SK-N-SH (cell line): ENCODE measurements around the gene ERC2. TPM values are rescaled to one million over a fixed set of nuclear protein-coding genes. Genes with fewer than 3 reads are reported as not detected.

Experiments used
- CTCF ChIA-PET: fragments of 300-600, 350-600 bp; formaldehyde crosslinking; extraction: SDS; loops from one replicate; lab custom pipeline; 2021; lab: Yijun Ruan, JAX
- POLR2A ChIA-PET: fragments of 350-600 bp; sonication (Branson Sonifier 250); formaldehyde crosslinking; extraction: SDS; loops from one replicate; lab custom pipeline; 2020; ENCODE audit warnings: antibody characterized with exemption, inconsistent platforms; lab: Yijun Ruan, JAX
- DNase-seq: peaks from one replicate; pipeline ENCODE4 v3.0.0; 2012
- H2AFZ ChIP-seq: fragments of 200-600 bp; sonication (generic); 2 replicates; pipeline ENCODE4 v1.8.1; 2016; ENCODE audit warnings: antibody characterized with exemption, mild to moderate bottlenecking, low read depth
- H3F3A ChIP-seq: fragments of 200-600 bp; sonication (generic); replicated peaks from 2 replicates; pipeline ENCODE3; 2016; ENCODE audit warnings: antibody characterized with exemption, mild to moderate bottlenecking; ENCODE audit not compliant: insufficient read depth
- H3K27ac ChIP-seq, 2 experiments: fragments of 200-500 bp in 1 of 2; fragments of 200-600 bp in 1 of 2; sonication (Bioruptor generic) in 1 of 2; sonication (generic), shearing (Covaris generic) in 1 of 2; 2 replicates each; pipeline versions ENCODE4 v1.5.1 to v1.6.1; 2014 to 2016; ENCODE audit warnings: low read depth in 2 of 2, inconsistent platforms in 1 of 2, low read length in 1 of 2, mild to moderate bottlenecking in 1 of 2, mixed read lengths in 1 of 2
- H3K27me3 ChIP-seq: fragments of 200-600 bp; sonication (generic), shearing (Covaris generic); 2 replicates; pipeline ENCODE4 v1.6.1; 2016; ENCODE audit warnings: mixed run types; ENCODE audit not compliant: insufficient read depth
- H3K36me3 ChIP-seq, 2 experiments: fragments of 200-500 bp in 1 of 2; fragments of 200-600 bp in 1 of 2; sonication (Bioruptor generic) in 1 of 2; sonication (generic) in 1 of 2; replicated peaks in 1 of 2; 2 replicates each; pipeline versions ENCODE3 to v1.5.1; 2014 to 2016; ENCODE audit warnings: low read length in 1 of 2, mild to moderate bottlenecking in 1 of 2; ENCODE audit not compliant: insufficient read depth in 2 of 2, control insufficient read depth in 1 of 2
- H3K4me1 ChIP-seq, 2 experiments: fragments of 200-500 bp in 1 of 2; fragments of 200-600 bp in 1 of 2; sonication (Bioruptor generic) in 1 of 2; sonication (generic), shearing (Covaris generic) in 1 of 2; 2 replicates each; pipeline versions ENCODE4 v1.5.1 to v1.6.1; 2014 to 2016; ENCODE audit warnings: low read depth in 1 of 2, low read length in 1 of 2, mixed run types in 1 of 2; ENCODE audit not compliant: insufficient read depth in 2 of 2, control insufficient read depth in 1 of 2
- H3K4me2 ChIP-seq: fragments of 200-600 bp; sonication (generic), shearing (Covaris generic); 2 replicates; pipeline ENCODE4 v1.6.1; 2017; ENCODE audit warnings: mixed run types
- H3K4me3 ChIP-seq, 2 experiments: fragments of 200-500 bp in 1 of 2; fragments of 200-600 bp in 1 of 2; sonication (Bioruptor generic) in 1 of 2; sonication (generic), shearing (Covaris generic) in 1 of 2; 2 replicates each; pipeline versions ENCODE4 v1.5.1 to v1.8.1; 2014 to 2016; ENCODE audit warnings: low read depth in 2 of 2, inconsistent platforms in 1 of 2, low read length in 1 of 2, mild to moderate bottlenecking in 1 of 2, mixed read lengths in 1 of 2, moderate library complexity in 1 of 2
- H3K79me2 ChIP-seq: fragments of 200-600 bp; sonication (generic); 2 replicates; pipeline ENCODE4 v1.8.1; 2017; ENCODE audit warnings: mild to moderate bottlenecking; ENCODE audit not compliant: insufficient read depth
- H3K9ac ChIP-seq: fragments of 200-600 bp; sonication (generic); 2 replicates; pipeline ENCODE4 v1.6.1; 2017; ENCODE audit warnings: mixed run types
- H3K9me2 ChIP-seq: fragments of 200-600 bp; sonication (generic); 2 replicates; pipeline ENCODE4 v1.6.1; 2017; ENCODE audit warnings: mixed run types
- H3K9me3 ChIP-seq: fragments of 200-600 bp; sonication (generic); 2 replicates; pipeline ENCODE4 v1.6.1; 2017; ENCODE audit warnings: mixed run types, mild to moderate bottlenecking, moderate library complexity
- H4K20me1 ChIP-seq: fragments of 200-600 bp; sonication (generic); 2 replicates; pipeline ENCODE4 v1.6.1; 2017; ENCODE audit warnings: mild to moderate bottlenecking, mixed run types; ENCODE audit not compliant: insufficient read depth
- CHD2 ChIP-seq: fragments of 150-350 bp; IDR thresholded peaks from 2 replicates; pipeline ENCODE4 v1.6.1; 2018; ENCODE audit warnings: low read length; ENCODE audit not compliant: partially characterized antibody
- CTCF ChIP-seq: fragments of 200-600 bp; sonication (generic); IDR thresholded peaks from 2 replicates; pipeline ENCODE4 v1.6.1; 2017; ENCODE audit warnings: antibody characterized with exemption, mild to moderate bottlenecking, moderate library complexity
- ELF1 ChIP-seq: IDR thresholded peaks from 2 replicates; pipeline ENCODE4 v1.4.0; 2012
- EP300 ChIP-seq, 2 experiments: IDR thresholded peaks; 2 replicates each; pipeline versions ENCODE4 v1.4.0 to v1.6.1; 2012; ENCODE audit warnings: borderline replicate concordance in 1 of 2, low read depth in 1 of 2, low read length in 1 of 2
- FOSL2 ChIP-seq: IDR thresholded peaks from 2 replicates; pipeline ENCODE4 v1.4.0; 2012; ENCODE audit warnings: low read depth, mild to moderate bottlenecking, moderate library complexity, borderline replicate concordance
- FOXJ3 ChIP-seq: sonication (generic); formaldehyde crosslinking; IDR thresholded peaks from 2 replicates; pipeline ENCODE4 v1.5.1; 2020; ENCODE audit warnings: mild to moderate bottlenecking, missing genetic modification reagents
- JUND ChIP-seq: IDR thresholded peaks from 2 replicates; pipeline ENCODE4 v1.4.0; 2012
- MEF2A ChIP-seq: IDR thresholded peaks from 2 replicates; pipeline ENCODE4 v1.4.0; 2012; ENCODE audit warnings: low read depth, borderline replicate concordance
- MXI1 ChIP-seq: IDR thresholded peaks from 2 replicates; pipeline ENCODE4 v1.6.1; 2012; ENCODE audit warnings: mild to moderate bottlenecking, low read depth, low read length, improper control_type of control experiment
- NFIC ChIP-seq: IDR thresholded peaks from 2 replicates; pipeline ENCODE4 v1.4.0; 2012; ENCODE audit warnings: borderline replicate concordance
- PBX3 ChIP-seq: IDR thresholded peaks from 2 replicates; pipeline ENCODE4; 2012
- POLR2AphosphoS5 ChIP-seq: IDR thresholded peaks from 2 replicates; pipeline ENCODE4 v1.6.1; 2012; ENCODE audit warnings: low read depth, low read length
- RAD21 ChIP-seq: IDR thresholded peaks from 2 replicates; pipeline ENCODE4 v1.6.1; 2012; ENCODE audit warnings: mild to moderate bottlenecking, low read length
- RFX5 ChIP-seq: IDR thresholded peaks from 2 replicates; pipeline ENCODE4 v1.6.1; 2012; ENCODE audit warnings: mild to moderate bottlenecking, improper control_type of control experiment, low read length
- SMC3 ChIP-seq: IDR thresholded peaks from 2 replicates; pipeline ENCODE4 v1.6.1; 2012; ENCODE audit warnings: low read depth, low read length, improper control_type of control experiment
- TAF1 ChIP-seq: IDR thresholded peaks from 2 replicates; pipeline ENCODE4 v1.6.1; 2012; ENCODE audit warnings: low read depth, mild to moderate bottlenecking, low read length, moderate library complexity, borderline replicate concordance
- TEAD4 ChIP-seq: IDR thresholded peaks from 2 replicates; pipeline ENCODE4 v1.4.0; 2012; ENCODE audit warnings: mild to moderate bottlenecking, borderline replicate concordance; ENCODE audit not compliant: insufficient read depth
- YY1 ChIP-seq: IDR thresholded peaks from 2 replicates; pipeline ENCODE4 v1.4.0; 2012; ENCODE audit warnings: low read depth, mild to moderate bottlenecking
- WGBS: methylation state at CpG from one replicate; pipeline ENCODE4 v1.1.6; 2017; ENCODE audit warnings: low lambda C conversion rate; 5-methylcytosine and 5-hydroxymethylcytosine counted together
- polyA plus RNA-seq, 3 experiments: library from polyadenylated mRNA; depleted of rRNA; stranded (reverse); fragments of >200 nt; gene quantifications; 2 replicates each; pipeline ENCODE4 v1.2.3, GENCODE V29; 2012
- TF ChIP-seq, protein P1 (sequence below): fragments of 150-350 bp; IDR thresholded peaks from 2 replicates; pipeline ENCODE4 v1.6.1; 2016; ENCODE audit warnings: mild to moderate bottlenecking, low read depth, low read length
- TF ChIP-seq, protein P2 (sequence below): IDR thresholded peaks from 2 replicates; pipeline ENCODE4 v1.4.0; 2012; ENCODE audit warnings: low read depth, borderline replicate concordance

The ERC2 gene
- polyA plus RNA-seq, 1 of the 3 experiments (the other 2 are of a cell fraction) = 1.6 TPM

GRCh38 chr3:55682461-55682860 lies 785.8 kb downstream of the ERC2 start:
- POLR2A ChIA-PET = no interaction called here
- WGBS = 54% methylated on average over 3 of the region's 3 CpGs
- Histone ChIP-seq H3F3A (no peaks in the 10 kb centered on the region), H3K4me1 (peaks cover 0 to 5% of the 10 kb centered on the region in 2 experiments; a peak in 1 of 4 replicates), H3K27ac (no peak overlapping the region), H3K4me3 (no peak overlapping the region), H2AFZ (no peak overlapping the region), H3K9ac (no peak overlapping the region), H4K20me1 (no peaks in the 10 kb centered on the region), H3K9me3 (no peaks in the 10 kb centered on the region), H3K4me2 (no peak overlapping the region), H3K36me3 (no peaks in the 10 kb centered on the region), H3K9me2 (no peaks in the 10 kb centered on the region), H3K27me3 (no peaks in the 10 kb centered on the region), H3K79me2 (no peaks in the 10 kb centered on the region)
- CTCF ChIA-PET = interaction anchor here (0.8 kb wide), 2 partner anchors 10 to 56 kb away, joined by 3 read pairs; no protein-coding TSS in a partner anchor
- DNase-seq = no peak
- TF ChIP-seq FOSL2 (no peak), YY1 (no peak), NFIC (no peak), RFX5 (no peak), PBX3 (no peak), CHD2 (no peak), JUND (no peak), TEAD4 (no peak), EP300 (IDR thresholded peaks at IDR 0.05; ENCODE audit: borderline replicate concordance in 1 of 2, low read depth in 1 of 2, low read length in 1 of 2) (no peak), MXI1 (no peak), ELF1 (no peak)
- TF ChIP-seq, protein P1, sequence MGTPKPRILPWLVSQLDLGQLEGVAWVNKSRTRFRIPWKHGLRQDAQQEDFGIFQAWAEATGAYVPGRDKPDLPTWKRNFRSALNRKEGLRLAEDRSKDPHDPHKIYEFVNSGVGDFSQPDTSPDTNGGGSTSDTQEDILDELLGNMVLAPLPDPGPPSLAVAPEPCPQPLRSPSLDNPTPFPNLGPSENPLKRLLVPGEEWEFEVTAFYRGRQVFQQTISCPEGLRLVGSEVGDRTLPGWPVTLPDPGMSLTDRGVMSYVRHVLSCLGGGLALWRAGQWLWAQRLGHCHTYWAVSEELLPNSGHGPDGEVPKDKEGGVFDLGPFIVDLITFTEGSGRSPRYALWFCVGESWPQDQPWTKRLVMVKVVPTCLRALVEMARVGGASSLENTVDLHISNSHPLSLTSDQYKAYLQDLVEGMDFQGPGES = no peak

- DNase-seq = no peak
- Histone ChIP-seq H3K9me3 (no peaks in the 10 kb centered on the region), H3F3A (no peaks in the 10 kb centered on the region), H3K79me2 (no peaks in the 10 kb centered on the region), H3K9me2 (no peaks in the 10 kb centered on the region), H2AFZ (no peak overlapping the region), H4K20me1 (no peaks in the 10 kb centered on the region), H3K4me2 (no peak overlapping the region), H3K4me3 (no peak overlapping the region), H3K4me1 (peaks cover 0 to 12% of the 10 kb centered on the region in 2 experiments; a peak in 1 of 4 replicates), H3K27me3 (no peaks in the 10 kb centered on the region), H3K27ac (no peak overlapping the region), H3K36me3 (no peaks in the 10 kb centered on the region), H3K9ac (no peak overlapping the region)
- POLR2A ChIA-PET = no interaction called here
- CTCF ChIA-PET = interaction anchor here (1.3 to 1.6 kb wide), 2 partner anchors 10 to 18 kb away, joined by 3 to 5 read pairs; no protein-coding TSS in a partner anchor
- 62% methylated on average over 5 of the region's 5 CpGs for WGBS
- TF ChIP-seq CTCF (no peak), FOXJ3 (CRISPR knock-in tag) (no peak), JUND (no peak), POLR2AphosphoS5 (no peak), TAF1 (no peak), CHD2 (no peak), TEAD4 (no peak), RAD21 (no peak), MEF2A (no peak), SMC3 (no peak)
- TF ChIP-seq, protein P2, sequence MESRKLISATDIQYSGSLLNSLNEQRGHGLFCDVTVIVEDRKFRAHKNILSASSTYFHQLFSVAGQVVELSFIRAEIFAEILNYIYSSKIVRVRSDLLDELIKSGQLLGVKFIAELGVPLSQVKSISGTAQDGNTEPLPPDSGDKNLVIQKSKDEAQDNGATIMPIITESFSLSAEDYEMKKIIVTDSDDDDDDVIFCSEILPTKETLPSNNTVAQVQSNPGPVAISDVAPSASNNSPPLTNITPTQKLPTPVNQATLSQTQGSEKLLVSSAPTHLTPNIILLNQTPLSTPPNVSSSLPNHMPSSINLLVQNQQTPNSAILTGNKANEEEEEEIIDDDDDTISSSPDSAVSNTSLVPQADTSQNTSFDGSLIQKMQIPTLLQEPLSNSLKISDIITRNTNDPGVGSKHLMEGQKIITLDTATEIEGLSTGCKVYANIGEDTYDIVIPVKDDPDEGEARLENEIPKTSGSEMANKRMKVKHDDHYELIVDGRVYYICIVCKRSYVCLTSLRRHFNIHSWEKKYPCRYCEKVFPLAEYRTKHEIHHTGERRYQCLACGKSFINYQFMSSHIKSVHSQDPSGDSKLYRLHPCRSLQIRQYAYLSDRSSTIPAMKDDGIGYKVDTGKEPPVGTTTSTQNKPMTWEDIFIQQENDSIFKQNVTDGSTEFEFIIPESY = no peak
Observed at GRCh38 chr3:55678546-55679216, 789.6 kb downstream of the ERC2 start.
